Breast epithelium (tissue), 4 donors: ENCODE data around the gene ZNF438. TPM values are rescaled to one million over a fixed set of nuclear protein-coding genes. Genes with fewer than 3 reads are reported as not detected.
"Not testable (repeated sequence)": the region's sequence is repeated elsewhere in the genome, so short reads cannot be mapped to it uniquely, and the experiment has no call there.

ENCODE experiments used
- DNase-seq, 2 donors: peaks; one replicate each; pipeline ENCODE4 v3.0.0-alpha.2; 2019; ENCODE audit warnings: low spot score in 2 of 2
- H3K27ac ChIP-seq, 2 donors: fragments of 200-600 bp; sonication (generic) in 1 of 2; one replicate each; pipeline ENCODE4 v1.5.1; 2016 to 2019; ENCODE audit warnings: mild to moderate bottlenecking in 1 of 2
- H3K27me3 ChIP-seq, 2 donors: fragments of 200-600 bp; sonication (generic) in 1 of 2; one replicate each; pipeline versions ENCODE4 v1.5.1 to v1.6.0; 2017 to 2019; ENCODE audit warnings: control low read depth in 1 of 2, mild to moderate bottlenecking in 1 of 2
- H3K36me3 ChIP-seq: fragments of 200-600 bp; one replicate; pipeline ENCODE4 v1.5.1; 2019
- H3K4me1 ChIP-seq, 2 donors: fragments of 200-600 bp; sonication (generic); one replicate each; pipeline ENCODE4 v1.5.1; 2016 to 2019; ENCODE audit warnings: control low read depth in 1 of 2
- H3K4me3 ChIP-seq, 3 donors: fragments of 200-600 bp; sonication (generic); 1 replicate in 2 of 3; 2 replicates in 1 of 3; pipeline ENCODE4 v1.5.1; 2016 to 2019; ENCODE audit warnings: mild to moderate bottlenecking in 3 of 3, moderate library complexity in 2 of 3
- H3K9me3 ChIP-seq, 2 donors: fragments of 200-600 bp; sonication (generic) in 1 of 2; one replicate each; pipeline ENCODE4 v1.5.1; 2016 to 2019; ENCODE audit warnings: control low read depth in 1 of 2
- CTCF ChIP-seq, 3 donors: fragments of 450-650 bp; IDR thresholded peaks; one replicate each; pipeline ENCODE4 v1.5.1; 2016 to 2017; ENCODE audit warnings: antibody characterized with exemption in 3 of 3, mild to moderate bottlenecking in 3 of 3, moderate library complexity in 3 of 3
- POLR2A ChIP-seq: fragments of 450-650 bp; IDR thresholded peaks from one replicate; pipeline ENCODE4 v1.6.1; 2016; ENCODE audit warnings: antibody characterized with exemption, mild to moderate bottlenecking, moderate library complexity
- POLR2AphosphoS5 ChIP-seq, 3 donors: sonication (generic); formaldehyde crosslinking; IDR thresholded peaks; one replicate each; pipeline ENCODE4 v1.6.1; 2017; ENCODE audit warnings: antibody characterized with exemption in 3 of 3
- intact Hi-C: fragments of 100-400 bp; cut with DNase I; formaldehyde crosslinking; loops from one replicate; pipeline ENCODE4 v1.15.1; 2023; ENCODE audit warnings: low total_unique reads
- total RNA-seq, 3 donors: library from RNA; depleted of rRNA; stranded (reverse); fragments of >200 nt; gene quantifications; one replicate each; pipeline ENCODE4 v1.1.0, GENCODE V29; 2016

ZNF438 gene
- total RNA-seq, 3 donors from 2014 or later, result 8.8 to 34.6 (median 10.0) TPM

- H3K27me3 ChIP-seq, result no peaks in the 10 kb centered on the region
- H3K27ac ChIP-seq, result no peak overlapping the region
- DNase-seq, result no peak
- H3K4me3 ChIP-seq, result no peak overlapping the region
- no peaks in the 10 kb centered on the region for H3K36me3 ChIP-seq
- H3K4me1 ChIP-seq, result no peaks in the 10 kb centered on the region
- no peak for TF ChIP-seq CTCF (IDR thresholded peaks at IDR 0.05)
- TF ChIP-seq POLR2A, result no peak
- TF ChIP-seq POLR2AphosphoS5 (IDR thresholded peaks at IDR 0.05), result no peak
- peaks cover 0 to 4% of the 10 kb centered on the region in 2 donors for H3K9me3 ChIP-seq
- intact Hi-C loops, result no loop called here
Measured at GRCh38 chr10:31051703-31052102, 20.0 kb upstream of the ZNF438 start.

GRCh38 chr10:31042670-31043069, 11.0 kb upstream of the ZNF438 start:
- no peak for DNase-seq
- no peaks in the 10 kb centered on the region for H3K27me3 ChIP-seq
- H3K4me3 ChIP-seq, result no peak overlapping the region
- intact Hi-C loops, result no loop called here
- H3K36me3 ChIP-seq, result no peaks in the 10 kb centered on the region
- H3K4me1 ChIP-seq, result no peaks in the 10 kb centered on the region
- H3K27ac ChIP-seq, result no peak overlapping the region
- H3K9me3 ChIP-seq, result no peaks in the 10 kb centered on the region
- TF ChIP-seq POLR2AphosphoS5 (IDR thresholded peaks at IDR 0.05) (no peak), POLR2A (no peak), CTCF (IDR thresholded peaks at IDR 0.05) (no peak)

- intact Hi-C loops, result no loop called here
- no peak for TF ChIP-seq POLR2AphosphoS5 (IDR thresholded peaks at IDR 0.05)
- TF ChIP-seq CTCF (IDR thresholded peaks at IDR 0.05), result no peak
- Histone ChIP-seq H3K4me1 (no peaks in the 10 kb centered on the region), H3K27me3 (no peaks in the 10 kb centered on the region), H3K4me3 (no peak overlapping the region), H3K27ac (no peak overlapping the region), H3K9me3 (no peaks in the 10 kb centered on the region), H3K36me3 (no peaks in the 10 kb centered on the region)
- DNase-seq, result no peak
Measured at GRCh38 chr10:31041011-31041410, 9.3 kb upstream of the ZNF438 start.

GRCh38 chr10:31039006-31039405, 7.3 kb upstream of the ZNF438 start:
- H3K36me3 ChIP-seq, H3K27ac ChIP-seq, H3K4me3 ChIP-seq, DNase-seq, H3K27me3 ChIP-seq, H3K9me3 ChIP-seq, H3K4me1 ChIP-seq, intact Hi-C loops: not testable (repeated sequence)

- H3K9me3 ChIP-seq, result no peaks in the 10 kb centered on the region
- H3K4me3 ChIP-seq, result no peak overlapping the region
- TF ChIP-seq POLR2AphosphoS5 (IDR thresholded peaks at IDR 0.05) (no peak), CTCF (IDR thresholded peaks at IDR 0.05) (no peak), POLR2A (no peak)
- intact Hi-C loops, result no loop called here
- H3K36me3 ChIP-seq, result no peaks in the 10 kb centered on the region
- no peaks in the 10 kb centered on the region for H3K4me1 ChIP-seq
- no peak for DNase-seq
- no peaks in the 10 kb centered on the region for H3K27me3 ChIP-seq
- H3K27ac ChIP-seq, result no peak overlapping the region
Measured at GRCh38 chr10:31037749-31038148, 6.1 kb upstream of the ZNF438 start.

GRCh38 chr10:31036209-31036608, 4.5 kb upstream of the ZNF438 start:
- Histone ChIP-seq H3K4me3 (no peak overlapping the region), H3K4me1 (no peaks in the 10 kb centered on the region), H3K9me3 (no peaks in the 10 kb centered on the region), H3K27me3 (no peaks in the 10 kb centered on the region), H3K36me3 (no peaks in the 10 kb centered on the region), H3K27ac (no peak overlapping the region)
- DNase-seq, result no peak
- TF ChIP-seq CTCF (IDR thresholded peaks at IDR 0.05) (no peak), POLR2AphosphoS5 (IDR thresholded peaks at IDR 0.05) (no peak), POLR2A (no peak)
- intact Hi-C loops, result no loop called here
